HCT116 (cell line): Measurements from ENCODE around the gene NEUROD2.

ENCODE experiments used
- POLR2A ChIP-seq: IDR thresholded peaks from 2 replicates; pipeline ENCODE4 v1.7.0; 2011; ENCODE audit warnings: borderline replicate concordance; ENCODE audit not compliant: insufficient read depth, insufficient read length; ENCODE audit errors: extremely low read depth
- TCF7L2 ChIP-seq: IDR thresholded peaks from 2 replicates; pipeline ENCODE4 v1.7.0; 2011; ENCODE audit warnings: borderline replicate concordance, inconsistent platforms; ENCODE audit not compliant: insufficient read depth, insufficient read length; ENCODE audit errors: extremely low read depth
- TF ChIP-seq, protein P1 (sequence below), 3 experiments: fragments of 200-600 bp in 1 of 3; sonication (generic) in 1 of 3; IDR thresholded peaks in 2 of 3; conservative IDR thresholded peaks in 1 of 3; 2 replicates each; pipeline ENCODE4 v1.5.1; 2012 to 2017; ENCODE audit warnings: low read depth in 2 of 3, low read length in 2 of 3, antibody characterized with exemption in 1 of 3, borderline replicate concordance in 1 of 3, control low read depth in 1 of 3, mild to moderate bottlenecking in 1 of 3, mixed read lengths in 1 of 3, mixed run types in 1 of 3, moderate library complexity in 1 of 3; ENCODE audit not compliant: insufficient read depth in 1 of 3

DNA sequence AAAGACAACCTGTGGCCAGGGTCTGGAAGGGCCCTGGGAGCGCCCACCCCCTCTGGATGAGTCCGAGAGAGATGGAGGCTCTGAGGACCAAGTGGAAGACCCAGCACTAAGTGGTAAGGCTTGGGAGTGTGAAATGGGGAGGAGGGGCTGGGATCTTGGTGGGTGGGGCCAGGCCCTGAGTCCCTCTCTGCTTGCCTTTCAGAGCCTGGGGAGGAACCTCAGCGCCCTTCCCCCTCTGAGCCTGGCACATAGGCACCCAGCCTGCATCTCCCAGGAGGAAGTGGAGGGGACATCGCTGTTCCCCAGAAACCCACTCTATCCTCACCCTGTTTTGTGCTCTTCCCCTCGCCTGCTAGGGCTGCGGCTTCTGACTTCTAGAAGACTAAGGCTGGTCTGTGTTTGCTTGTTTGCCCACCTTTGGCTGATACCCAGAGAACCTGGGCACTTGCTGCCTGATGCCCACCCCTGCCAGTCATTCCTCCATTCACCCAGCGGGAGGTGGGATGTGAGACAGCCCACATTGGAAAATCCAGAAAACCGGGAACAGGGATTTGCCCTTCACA is 28.0 kb upstream of the NEUROD2 start:
- TF ChIP-seq, protein P1, sequence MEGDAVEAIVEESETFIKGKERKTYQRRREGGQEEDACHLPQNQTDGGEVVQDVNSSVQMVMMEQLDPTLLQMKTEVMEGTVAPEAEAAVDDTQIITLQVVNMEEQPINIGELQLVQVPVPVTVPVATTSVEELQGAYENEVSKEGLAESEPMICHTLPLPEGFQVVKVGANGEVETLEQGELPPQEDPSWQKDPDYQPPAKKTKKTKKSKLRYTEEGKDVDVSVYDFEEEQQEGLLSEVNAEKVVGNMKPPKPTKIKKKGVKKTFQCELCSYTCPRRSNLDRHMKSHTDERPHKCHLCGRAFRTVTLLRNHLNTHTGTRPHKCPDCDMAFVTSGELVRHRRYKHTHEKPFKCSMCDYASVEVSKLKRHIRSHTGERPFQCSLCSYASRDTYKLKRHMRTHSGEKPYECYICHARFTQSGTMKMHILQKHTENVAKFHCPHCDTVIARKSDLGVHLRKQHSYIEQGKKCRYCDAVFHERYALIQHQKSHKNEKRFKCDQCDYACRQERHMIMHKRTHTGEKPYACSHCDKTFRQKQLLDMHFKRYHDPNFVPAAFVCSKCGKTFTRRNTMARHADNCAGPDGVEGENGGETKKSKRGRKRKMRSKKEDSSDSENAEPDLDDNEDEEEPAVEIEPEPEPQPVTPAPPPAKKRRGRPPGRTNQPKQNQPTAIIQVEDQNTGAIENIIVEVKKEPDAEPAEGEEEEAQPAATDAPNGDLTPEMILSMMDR (IDR thresholded peaks at IDR 0.05 in 2 of 3, conservative IDR thresholded peaks at IDR 0.05 in 1 of 3; ENCODE audit: borderline replicate concordance in 1 of 3, insufficient read depth in 1 of 3, low read depth in 2 of 3, low read length in 2 of 3): no peak
- no peak for TF ChIP-seq TCF7L2
- TF ChIP-seq POLR2A: no peak
